ENCODE data around the gene CD37. TPM values are rescaled to one million over a fixed set of nuclear protein-coding genes. Genes with fewer than 3 reads are reported as not detected.

The CD37 gene
- total RNA-seq, 1 donor from 2014 or later: not detected

GRCh38 chr19:49337267-49338022 is 2.2 kb downstream of the CD37 start:
- H3K4me3 Mint-ChIP-seq (ENCODE audit: unreplicated experiment): peak overlapping the region; percentile 66
- H3K4me1 Mint-ChIP-seq (ENCODE audit: unreplicated experiment): peaks cover 49% of the 10 kb centered on the region
- DNase-seq (ENCODE audit: low spot score): no peak
- peaks cover 40% of the 10 kb centered on the region for H3K27me3 Mint-ChIP-seq (ENCODE audit: unreplicated experiment)
- no peaks in the 10 kb centered on the region for H3K9me3 Mint-ChIP-seq (ENCODE audit: unreplicated experiment)
- peak overlapping the region; percentile 48 for H3K27ac Mint-ChIP-seq (ENCODE audit: unreplicated experiment)
- TF ChIP-seq CTCF (IDR thresholded peaks at IDR 0.05; ENCODE audit: unreplicated experiment): no peak
- H3K36me3 Mint-ChIP-seq (ENCODE audit: low read depth, unreplicated experiment): peaks cover 28% of the 10 kb centered on the region

GRCh38 chr19:49338023-49338677 is 2.9 kb downstream of the CD37 start:
- no peak for DNase-seq (ENCODE audit: low spot score)
- peak overlapping the region; percentile 67 for H3K4me3 Mint-ChIP-seq (ENCODE audit: unreplicated experiment)
- peaks cover 56% of the 10 kb centered on the region for H3K4me1 Mint-ChIP-seq (ENCODE audit: unreplicated experiment)
- H3K9me3 Mint-ChIP-seq (ENCODE audit: unreplicated experiment): no peaks in the 10 kb centered on the region
- no peak for TF ChIP-seq CTCF (IDR thresholded peaks at IDR 0.05; ENCODE audit: unreplicated experiment)
- peaks cover 39% of the 10 kb centered on the region for H3K27me3 Mint-ChIP-seq (ENCODE audit: unreplicated experiment)
- peaks cover 35% of the 10 kb centered on the region for H3K36me3 Mint-ChIP-seq (ENCODE audit: low read depth, unreplicated experiment)
- H3K27ac Mint-ChIP-seq (ENCODE audit: unreplicated experiment): peak overlapping the region; percentile 72

- Mint-ChIP-seq H3K9me3 (ENCODE audit: unreplicated experiment) (no peaks in the 10 kb centered on the region), H3K4me3 (ENCODE audit: unreplicated experiment) (peak overlapping the region; percentile 73), H3K4me1 (ENCODE audit: unreplicated experiment) (peaks cover 52% of the 10 kb centered on the region), H3K27ac (ENCODE audit: unreplicated experiment) (peak overlapping the region; percentile 72), H3K27me3 (ENCODE audit: unreplicated experiment) (peaks cover 36% of the 10 kb centered on the region), H3K36me3 (ENCODE audit: low read depth, unreplicated experiment) (peaks cover 35% of the 10 kb centered on the region)
- peak; percentile 83 for DNase-seq (ENCODE audit: low spot score)
- TF ChIP-seq CTCF (IDR thresholded peaks at IDR 0.05; ENCODE audit: unreplicated experiment): no peak
These were observed 3.6 kb downstream of the CD37 start for GRCh38 chr19:49338691-49339300.

GRCh38 chr19:49339301-49340068 is 4.3 kb downstream of the CD37 start:
- peaks cover 37% of the 10 kb centered on the region for H3K36me3 Mint-ChIP-seq (ENCODE audit: low read depth, unreplicated experiment)
- DNase-seq (ENCODE audit: low spot score): peak; percentile 73
- TF ChIP-seq CTCF (IDR thresholded peaks at IDR 0.05; ENCODE audit: unreplicated experiment): no peak
- peaks cover 32% of the 10 kb centered on the region for H3K27me3 Mint-ChIP-seq (ENCODE audit: unreplicated experiment)
- H3K9me3 Mint-ChIP-seq (ENCODE audit: unreplicated experiment): no peaks in the 10 kb centered on the region
- H3K4me1 Mint-ChIP-seq (ENCODE audit: unreplicated experiment): peaks cover 48% of the 10 kb centered on the region
- H3K4me3 Mint-ChIP-seq (ENCODE audit: unreplicated experiment): peak overlapping the region; percentile 73
- H3K27ac Mint-ChIP-seq (ENCODE audit: unreplicated experiment): no peak overlapping the region

Measured in endothelial cell (in vitro differentiated cells).